Psoas muscle (tissue), 8 donors: ENCODE measurements around the gene HAGHL. TPM values are rescaled to one million over a fixed set of nuclear protein-coding genes. Genes with fewer than 3 reads are reported as not detected.

Experiments used
- ATAC-seq, 4 donors: fragments of 200-7000 bp; cut with Tn5 transposase; one replicate each; pipeline ENCODE4 v1.9.1; 2020; ENCODE audit warnings: moderate library complexity in 3 of 4, mild to moderate bottlenecking in 2 of 4
- DNase-seq, 2 donors: peaks; one replicate each; pipeline ENCODE4 v3.0.0-alpha.2; 2020
- H3K27ac ChIP-seq: fragments of 200-600 bp; one replicate; pipeline ENCODE4 v1.8.0; 2022
- H3K27me3 ChIP-seq, 3 donors: fragments of 200-600 bp in 1 of 3; one replicate each; pipeline versions ENCODE4 v1.6.1 to v1.8.0; 2013 to 2022; ENCODE audit warnings: low read length in 2 of 3, mild to moderate bottlenecking in 2 of 3, moderate library complexity in 1 of 3; ENCODE audit not compliant: insufficient read depth in 3 of 3
- H3K36me3 ChIP-seq, 2 donors: fragments of 200-600 bp in 1 of 2; one replicate each; pipeline versions ENCODE4 v1.6.1 to v1.8.0; 2013 to 2022; ENCODE audit warnings: low read depth in 1 of 2, mild to moderate bottlenecking in 1 of 2, moderate library complexity in 1 of 2; ENCODE audit not compliant: insufficient read depth in 1 of 2
- H3K4me1 ChIP-seq: fragments of 200-600 bp; one replicate; pipeline ENCODE4 v1.8.0; 2022
- H3K4me3 ChIP-seq: fragments of 200-600 bp; one replicate; pipeline ENCODE4 v1.8.0; 2022; ENCODE audit warnings: mild to moderate bottlenecking
- H3K9me3 ChIP-seq: fragments of 200-600 bp; one replicate; pipeline ENCODE4 v1.8.0; 2022
- WGBS, 3 donors: extraction: QIAGEN DNeasy Blood & Tissue Kit; methylation state at CpG; one replicate each; pipeline versions ENCODE4 v1.1.6 to v1.1.7; 2013; 5-methylcytosine and 5-hydroxymethylcytosine counted together
- intact Hi-C, 2 donors: fragments of 100-400 bp; cut with DNase I; formaldehyde crosslinking; loops; one replicate each; pipeline versions ENCODE4 v1.11.0 to v1.14.2; 2022
- polyA plus RNA-seq, 3 donors: library from polyadenylated mRNA; stranded (reverse); fragments of 200-250 nt; gene quantifications; one replicate each; pipeline ENCODE4 v1.2.3, GENCODE V29; 2013
- total RNA-seq, 4 donors: library from RNA; stranded (reverse); fragmentation: NEBNext Ultra II Directional in 2 of 4; extraction: Animal tissue kit (Norgen Biotek cat#: 25700) in 2 of 4; gene quantifications; one replicate each; pipeline versions ENCODE4 v1.2.1 to v1.2.4, GENCODE V29; 2021 to 2023
- TF ChIP-seq, protein P1 (sequence below): fragments of 200-600 bp; IDR thresholded peaks from one replicate; pipeline ENCODE4 v1.8.0; 2022; ENCODE audit warnings: antibody characterized with exemption
- donor health status: healthy with polysubstance abuse.
- donor health status: DM: no; HTN: no; CAD: no; lungs with moderate emphysema.
- donor health status: Bipolar disorder and iron deficiency.
- donor health status: healthy.
- donor health status: DM: yes; HTN: yes; CAD: no.
- donor health status: DM: no; HTN: no; CAD: no.
- donor health status: DM: no; HTN: no; CAD: no.
- donor health status: DM: yes; HTN: yes; CAD: no.

Gene HAGHL
- total and polyA plus RNA-seq, 7 donors: 0.38 to 4.4 (median 0.58) TPM

DNA sequence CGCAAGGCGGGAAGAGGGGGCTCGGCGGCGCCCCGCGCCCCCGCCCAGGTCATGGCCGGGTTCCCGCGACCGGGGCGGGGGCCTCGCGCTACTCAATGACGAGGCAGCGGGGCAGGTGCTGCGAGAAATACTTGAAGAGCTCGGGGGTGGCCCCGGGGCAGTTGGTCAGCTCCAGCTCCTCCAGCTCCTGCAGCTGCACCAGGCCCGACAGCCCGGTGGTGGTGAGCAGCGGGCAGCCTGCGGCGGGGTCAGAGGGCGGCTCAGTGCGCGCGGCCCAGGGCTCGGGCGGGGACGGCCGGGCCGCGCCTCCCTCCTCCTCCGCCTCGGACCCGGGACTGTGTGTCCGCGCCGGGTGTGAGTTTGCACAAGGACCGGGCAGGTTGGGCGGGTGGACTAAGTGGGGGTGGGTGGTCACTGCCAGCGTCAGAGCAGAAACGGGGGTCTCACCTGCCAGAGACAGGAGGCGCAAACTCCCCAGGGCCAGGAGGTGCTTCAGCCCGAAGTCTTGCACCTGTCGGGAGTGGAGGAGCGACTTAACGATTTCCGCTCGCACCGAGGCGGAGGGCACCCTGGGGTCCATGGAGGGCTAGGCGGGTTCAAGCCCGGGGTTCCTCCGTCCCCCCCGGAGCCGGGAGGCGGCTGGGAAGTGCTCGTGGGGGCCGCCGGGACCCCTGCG lies 32.6 kb upstream of the HAGHL start:
- intact Hi-C loops: no loop called here
- ATAC-seq (no peak), DNase-seq (no peak)
- H3K9me3 ChIP-seq: no peaks in the 10 kb centered on the region
- H3K27ac ChIP-seq: no peak overlapping the region
- TF ChIP-seq, protein P1, sequence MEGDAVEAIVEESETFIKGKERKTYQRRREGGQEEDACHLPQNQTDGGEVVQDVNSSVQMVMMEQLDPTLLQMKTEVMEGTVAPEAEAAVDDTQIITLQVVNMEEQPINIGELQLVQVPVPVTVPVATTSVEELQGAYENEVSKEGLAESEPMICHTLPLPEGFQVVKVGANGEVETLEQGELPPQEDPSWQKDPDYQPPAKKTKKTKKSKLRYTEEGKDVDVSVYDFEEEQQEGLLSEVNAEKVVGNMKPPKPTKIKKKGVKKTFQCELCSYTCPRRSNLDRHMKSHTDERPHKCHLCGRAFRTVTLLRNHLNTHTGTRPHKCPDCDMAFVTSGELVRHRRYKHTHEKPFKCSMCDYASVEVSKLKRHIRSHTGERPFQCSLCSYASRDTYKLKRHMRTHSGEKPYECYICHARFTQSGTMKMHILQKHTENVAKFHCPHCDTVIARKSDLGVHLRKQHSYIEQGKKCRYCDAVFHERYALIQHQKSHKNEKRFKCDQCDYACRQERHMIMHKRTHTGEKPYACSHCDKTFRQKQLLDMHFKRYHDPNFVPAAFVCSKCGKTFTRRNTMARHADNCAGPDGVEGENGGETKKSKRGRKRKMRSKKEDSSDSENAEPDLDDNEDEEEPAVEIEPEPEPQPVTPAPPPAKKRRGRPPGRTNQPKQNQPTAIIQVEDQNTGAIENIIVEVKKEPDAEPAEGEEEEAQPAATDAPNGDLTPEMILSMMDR: no peak
- no peaks in the 10 kb centered on the region for H3K36me3 ChIP-seq
- H3K4me1 ChIP-seq: peaks cover 16% of the 10 kb centered on the region
- H3K27me3 ChIP-seq: peaks cover 0 to 73% (median 28%) of the 10 kb centered on the region in 3 donors
- no peak overlapping the region for H3K4me3 ChIP-seq
- 1 to 3% (median 2%) methylated on average over 29 to 64 of the region's 64 CpGs for WGBS, 3 donors

- 2% methylated on average over 25 to 37 of the region's 37 CpGs for WGBS, 3 donors
- ATAC-seq: no peak
- intact Hi-C loops: no loop called here
- no peak for DNase-seq
- H3K36me3 ChIP-seq: no peaks in the 10 kb centered on the region
- H3K4me3 ChIP-seq: no peak overlapping the region
- peaks cover 0 to 79% (median 29%) of the 10 kb centered on the region in 3 donors for H3K27me3 ChIP-seq
- H3K9me3 ChIP-seq: no peaks in the 10 kb centered on the region
- TF ChIP-seq, protein P1: no peak
- no peak overlapping the region for H3K27ac ChIP-seq
- peaks cover 12% of the 10 kb centered on the region for H3K4me1 ChIP-seq
Observed at GRCh38 chr16:694863-695354, 32.0 kb upstream of the HAGHL start.

- Histone ChIP-seq H3K4me3 (peak overlapping the region; percentile 30), H3K9me3 (no peaks in the 10 kb centered on the region), H3K27ac (no peak overlapping the region), H3K27me3 (peaks cover 0 to 85% (median 33%) of the 10 kb centered on the region in 3 donors), H3K4me1 (peaks cover 10% of the 10 kb centered on the region), H3K36me3 (no peaks in the 10 kb centered on the region)
- ATAC-seq (peak; percentile 12 to 52 (median 30)), DNase-seq (peak in 1 of 2 donors; percentile 42)
- TF ChIP-seq, protein P1: no peak
- 2 to 3% (median 3%) methylated on average over 58 to 71 of the region's 71 CpGs for WGBS, 3 donors
- intact Hi-C loops: no loop called here
Observed at GRCh38 chr16:695355-696089, 31.4 kb upstream of the HAGHL start.

DNA sequence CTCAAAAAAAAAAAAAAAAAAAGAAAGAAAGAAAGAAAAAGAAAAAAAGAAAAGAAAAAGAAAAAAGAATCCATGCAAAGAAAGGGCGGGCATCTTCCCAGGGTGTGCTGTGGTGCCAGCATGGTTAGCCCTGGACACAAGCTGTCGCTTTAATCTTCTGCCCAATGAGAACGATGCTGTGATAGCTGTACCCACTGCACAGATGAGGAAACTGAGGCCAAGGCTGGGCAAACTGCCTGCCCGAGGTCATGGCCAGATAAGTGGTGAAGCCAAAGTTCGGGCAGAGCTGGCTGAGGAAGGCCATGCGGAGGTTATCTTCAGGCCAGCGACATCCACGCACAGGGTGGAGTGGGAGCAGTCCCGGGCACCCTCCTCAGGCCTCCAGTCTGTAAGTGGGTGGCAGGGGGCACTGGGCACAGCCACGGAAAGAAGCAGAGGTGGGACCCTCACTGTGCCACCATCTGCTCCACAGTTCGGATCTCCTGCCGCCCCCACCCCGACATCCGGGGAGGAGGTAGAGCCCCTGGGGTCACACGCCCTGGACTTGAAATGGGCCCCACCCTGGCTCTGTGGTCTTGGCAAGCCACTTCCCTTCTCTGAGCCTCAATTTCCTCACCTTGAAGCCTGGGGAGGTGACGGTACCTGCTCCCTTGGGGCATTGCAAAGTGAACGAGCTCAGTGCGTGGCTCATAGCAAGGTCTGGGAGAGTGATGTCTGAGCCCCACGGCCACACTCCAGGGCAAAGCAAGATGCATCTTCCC lies 27.8 kb upstream of the HAGHL start:
- 66 to 70% (median 69%) methylated on average over 19 of the region's 19 CpGs for WGBS, 3 donors
- no peaks in the 10 kb centered on the region for H3K36me3 ChIP-seq
- ATAC-seq (no peak), DNase-seq (no peak)
- TF ChIP-seq, protein P1: no peak
- H3K4me3 ChIP-seq: no peak overlapping the region
- H3K27me3 ChIP-seq: peaks cover 0 to 95% (median 48%) of the 10 kb centered on the region in 3 donors
- no peaks in the 10 kb centered on the region for H3K9me3 ChIP-seq
- intact Hi-C loops: no loop called here
- peaks cover 7% of the 10 kb centered on the region for H3K4me1 ChIP-seq
- H3K27ac ChIP-seq: no peak overlapping the region
